ENCODE results near the gene GNB1L.
"Not testable (repeated sequence)": the region's sequence is repeated elsewhere in the genome, so short reads cannot be mapped to it uniquely, and the experiment has no call there.

The GNB1L gene

GRCh38 chr22:19795617-19796008, 59.1 kb downstream of the GNB1L start:
- DNase-seq (ENCODE audit: low spot score): no peak

- DNase-seq (ENCODE audit: low spot score): no peak
Measured at GRCh38 chr22:19793661-19794310, 60.9 kb downstream of the GNB1L start.

- no peak for DNase-seq (ENCODE audit: low spot score)
Measured at GRCh38 chr22:19793161-19793560, 61.5 kb downstream of the GNB1L start.

GRCh38 chr22:19792383-19792896, 62.2 kb downstream of the GNB1L start:
- DNase-seq (ENCODE audit: low spot score): not testable (repeated sequence)

GRCh38 chr22:19791894-19792293, 62.8 kb downstream of the GNB1L start:
- no peak for DNase-seq (ENCODE audit: low spot score)

GRCh38 chr22:19791243-19791642, 63.4 kb downstream of the GNB1L start:
- DNase-seq (ENCODE audit: low spot score): no peak

- no peak for DNase-seq (ENCODE audit: low spot score)
Measured at GRCh38 chr22:19789828-19790227, 64.8 kb downstream of the GNB1L start.

GRCh38 chr22:19789406-19789805, 65.3 kb downstream of the GNB1L start:
- DNase-seq (ENCODE audit: low spot score): no peak

- DNase-seq (ENCODE audit: low spot score): no peak
Measured at GRCh38 chr22:19788661-19789225, 65.9 kb downstream of the GNB1L start.

- DNase-seq (ENCODE audit: low spot score): no peak
Measured at GRCh38 chr22:19787849-19788141, 66.9 kb downstream of the GNB1L start.

GRCh38 chr22:19786959-19787848, 67.5 kb downstream of the GNB1L start:
- DNase-seq (ENCODE audit: low spot score): no peak

- DNase-seq (ENCODE audit: low spot score): no peak
Measured at GRCh38 chr22:19786264-19786585, 68.4 kb downstream of the GNB1L start.

- DNase-seq (ENCODE audit: low spot score): no peak
Measured at GRCh38 chr22:19785461-19786263, 69.0 kb downstream of the GNB1L start.

- DNase-seq (ENCODE audit: low spot score): no peak
Measured at GRCh38 chr22:19784384-19785175, 70.1 kb downstream of the GNB1L start.

- DNase-seq (ENCODE audit: low spot score): no peak
Measured at GRCh38 chr22:19783586-19784383, 70.9 kb downstream of the GNB1L start.

- DNase-seq (ENCODE audit: low spot score): no peak
Measured at GRCh38 chr22:19782533-19782932, 72.1 kb downstream of the GNB1L start.

- no peak for DNase-seq (ENCODE audit: low spot score)
Measured at GRCh38 chr22:19779685-19780268, 74.9 kb downstream of the GNB1L start.

GRCh38 chr22:19779011-19779421, 75.7 kb downstream of the GNB1L start:
- no peak for DNase-seq (ENCODE audit: low spot score)

GRCh38 chr22:19777192-19777591, 77.5 kb downstream of the GNB1L start:
- not testable (repeated sequence) for DNase-seq (ENCODE audit: low spot score)

- DNase-seq (ENCODE audit: low spot score): no peak
Measured at GRCh38 chr22:19776433-19777031, 78.1 kb downstream of the GNB1L start.
